ENCODE measurements around the gene DIO3.
"Not testable (repeated sequence)": the region's sequence is repeated elsewhere in the genome, so short reads cannot be mapped to it uniquely, and the experiment has no call there.

DIO3 gene

GRCh38 chr14:101542391-101542790 is 18.9 kb upstream of the DIO3 start:
- DNase-seq (ENCODE audit: low spot score): no peak

- no peak for DNase-seq (ENCODE audit: low spot score)
Observed at GRCh38 chr14:101543814-101544213, 17.5 kb upstream of the DIO3 start.

GRCh38 chr14:101544550-101544949 is 16.7 kb upstream of the DIO3 start:
- no peak for DNase-seq (ENCODE audit: low spot score)

DNA sequence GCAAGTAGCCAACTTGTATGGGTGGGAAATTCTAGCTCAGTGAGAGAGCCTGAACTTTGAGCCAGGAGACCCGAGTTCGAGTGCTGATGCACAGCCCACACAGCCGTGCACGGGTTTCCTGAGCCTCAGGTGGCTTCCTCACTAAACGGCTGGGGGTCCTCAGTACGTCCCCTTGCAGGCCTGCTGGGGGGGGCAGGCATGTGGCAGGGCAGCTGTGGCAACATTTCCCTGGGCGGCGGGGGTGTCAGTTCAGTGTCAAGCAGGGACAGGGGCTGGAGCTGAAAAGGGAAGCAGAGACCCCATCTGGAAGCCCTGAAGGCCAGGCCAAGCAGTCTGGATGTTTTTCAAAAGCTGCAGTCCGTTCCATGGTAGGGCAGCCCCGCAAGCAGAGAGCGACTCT is 14.6 kb upstream of the DIO3 start:
- no peak for DNase-seq (ENCODE audit: low spot score)

DNA sequence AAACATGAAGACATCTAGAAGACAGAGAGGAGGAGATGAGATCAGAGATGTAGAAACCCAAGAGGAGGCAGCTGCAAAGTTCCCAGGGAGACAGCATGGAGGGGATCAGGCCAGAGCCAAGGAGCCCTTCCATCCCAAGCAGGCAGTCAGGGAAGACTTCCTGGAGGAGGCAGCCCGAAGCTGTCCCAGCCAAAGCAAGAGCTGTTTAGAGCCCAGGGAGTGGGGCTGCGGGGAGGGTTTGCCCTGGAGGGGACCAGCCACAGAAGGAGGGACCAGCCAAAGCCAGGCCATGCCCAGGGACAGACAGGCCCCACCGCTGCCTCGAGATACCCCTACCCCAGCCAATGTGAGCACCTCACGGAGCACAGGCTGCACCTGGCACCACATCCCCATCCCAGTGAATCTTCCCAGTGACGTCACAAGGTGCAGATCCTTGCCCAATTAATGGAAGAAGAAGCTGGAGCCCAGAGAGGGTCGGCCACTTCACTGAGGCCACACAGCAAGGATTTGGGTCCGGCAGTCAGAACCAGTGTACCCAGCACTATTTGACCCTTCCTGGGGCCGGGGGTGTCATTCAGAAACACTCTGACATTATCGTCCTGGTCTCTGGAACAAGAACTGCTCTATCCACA is 14.1 kb upstream of the DIO3 start:
- DNase-seq (ENCODE audit: low spot score): no peak

GRCh38 chr14:101547961-101548669 is 13.2 kb upstream of the DIO3 start:
- DNase-seq (ENCODE audit: low spot score): no peak

DNA sequence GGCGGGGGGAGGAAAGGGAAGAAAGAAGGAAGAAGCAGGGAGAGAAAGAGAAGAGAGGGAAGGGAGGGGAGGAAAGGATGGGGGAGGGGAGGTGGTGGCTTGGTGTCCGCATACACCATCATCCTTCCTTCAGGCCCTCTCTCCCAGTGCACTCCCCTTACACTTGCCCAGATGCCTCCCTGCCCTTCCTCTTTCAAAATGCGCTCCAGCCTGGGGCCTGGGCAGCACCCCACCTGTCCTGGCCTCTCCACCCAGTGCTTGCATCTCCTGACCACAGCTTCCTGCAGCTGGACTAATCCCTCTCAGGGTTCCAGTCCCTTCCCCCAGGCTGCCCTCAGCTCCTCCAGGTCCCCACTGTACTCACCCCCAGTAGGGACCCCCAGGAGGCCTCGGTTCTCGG is 12.6 kb upstream of the DIO3 start:
- DNase-seq (ENCODE audit: low spot score): no peak

GRCh38 chr14:101549154-101549553 is 12.1 kb upstream of the DIO3 start:
- no peak for DNase-seq (ENCODE audit: low spot score)

DNA sequence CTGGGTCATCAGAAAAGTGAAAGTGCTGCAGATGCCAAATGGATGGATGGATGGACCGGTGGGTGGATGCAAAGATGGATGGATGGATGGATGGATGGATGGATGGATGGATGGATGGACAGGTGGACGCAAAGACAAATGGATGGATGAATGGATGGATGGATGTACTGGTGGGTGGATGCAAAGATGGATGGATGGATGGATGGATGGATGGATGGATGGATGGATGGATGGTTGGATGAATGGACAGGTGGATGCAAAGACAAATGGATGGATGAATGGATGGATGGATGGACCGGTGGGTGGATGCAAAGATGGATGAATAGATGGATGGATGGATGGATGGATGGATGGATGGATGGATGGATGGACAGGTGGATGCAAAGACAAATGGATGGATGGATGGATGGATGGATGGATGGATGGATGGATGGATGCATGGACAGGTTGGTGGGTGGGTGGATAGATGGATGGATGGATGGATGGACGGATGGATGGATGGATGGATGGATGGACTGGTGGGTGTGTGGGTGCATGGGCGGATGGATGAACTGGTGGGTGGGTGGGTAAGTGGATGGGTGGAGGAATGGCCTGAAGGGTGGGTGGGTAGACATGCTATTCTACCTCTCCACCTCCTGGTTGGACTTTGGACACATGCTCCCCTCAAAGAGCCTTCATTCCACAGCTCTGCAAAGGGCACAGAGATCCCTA is 10.9 kb upstream of the DIO3 start:
- DNase-seq (ENCODE audit: low spot score): not testable (repeated sequence)

GRCh38 chr14:101551729-101552595 is 9.3 kb upstream of the DIO3 start:
- no peak for DNase-seq (ENCODE audit: low spot score)

DNA sequence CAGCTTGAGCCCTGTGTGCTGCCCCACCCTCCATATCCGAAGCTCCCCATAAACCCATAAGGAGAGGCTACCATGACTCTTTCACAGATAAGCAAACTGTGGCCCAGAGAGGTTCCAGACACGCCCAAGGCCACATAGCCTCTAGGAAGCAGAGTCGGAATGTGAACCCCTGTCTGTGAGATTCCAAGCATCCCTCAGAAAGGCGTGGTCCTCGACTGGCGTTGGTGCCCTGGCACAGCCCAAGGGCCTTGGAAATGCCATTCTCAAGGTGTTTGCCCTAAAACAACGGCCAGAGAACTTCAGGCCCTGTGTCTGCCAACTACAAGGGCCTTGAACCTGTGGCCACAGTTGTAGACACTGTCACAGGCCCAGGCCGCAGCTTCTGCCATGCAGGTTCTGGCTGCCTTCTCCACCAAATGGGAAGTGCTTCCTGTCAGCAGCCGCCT is 8.5 kb upstream of the DIO3 start:
- no peak for DNase-seq (ENCODE audit: low spot score)

DNA sequence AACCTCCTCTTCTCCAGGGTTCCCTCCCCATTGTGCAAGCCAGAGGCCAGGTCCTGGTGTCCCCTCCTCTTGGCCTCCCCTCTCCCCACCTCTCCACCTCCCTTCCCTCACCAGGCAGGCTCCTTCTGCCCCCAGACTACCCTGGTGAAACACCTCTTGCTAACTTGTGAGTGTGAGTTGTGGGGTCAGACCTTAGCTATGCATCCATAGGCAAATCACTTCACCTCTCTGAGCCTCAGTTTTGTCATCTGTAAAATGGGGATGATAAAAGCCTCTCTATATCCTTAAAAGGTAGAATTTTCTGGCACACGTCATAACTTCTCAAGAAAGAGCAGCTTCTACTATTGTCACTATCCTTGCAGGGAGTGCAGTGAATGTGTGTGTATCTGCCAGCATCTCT is 7.9 kb upstream of the DIO3 start:
- DNase-seq (ENCODE audit: low spot score): no peak

DNA sequence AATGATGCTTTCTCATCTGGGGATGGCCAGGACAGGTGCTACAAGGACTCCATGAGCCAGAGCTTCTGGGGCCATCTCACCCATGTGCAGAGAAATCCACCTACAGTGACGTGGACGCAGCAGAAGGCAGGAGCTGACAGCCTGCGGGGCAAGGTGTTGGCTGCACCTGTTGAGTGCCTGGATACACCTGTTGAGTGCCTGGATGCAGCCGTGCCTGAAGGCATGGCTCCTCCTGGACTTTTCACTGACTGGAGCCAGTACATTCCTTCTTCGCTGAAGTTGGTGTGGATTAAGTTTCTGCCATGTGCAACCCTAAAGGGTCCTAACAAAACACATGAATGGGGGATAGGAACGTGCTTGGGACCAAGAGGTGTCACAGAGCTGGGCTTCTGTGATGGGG is 7.4 kb upstream of the DIO3 start:
- DNase-seq (ENCODE audit: low spot score): no peak

GRCh38 chr14:101554991-101555668 is 6.2 kb upstream of the DIO3 start:
- DNase-seq (ENCODE audit: low spot score): no peak

GRCh38 chr14:101555669-101556043 is 5.6 kb upstream of the DIO3 start:
- not testable (repeated sequence) for DNase-seq (ENCODE audit: low spot score)

DNA sequence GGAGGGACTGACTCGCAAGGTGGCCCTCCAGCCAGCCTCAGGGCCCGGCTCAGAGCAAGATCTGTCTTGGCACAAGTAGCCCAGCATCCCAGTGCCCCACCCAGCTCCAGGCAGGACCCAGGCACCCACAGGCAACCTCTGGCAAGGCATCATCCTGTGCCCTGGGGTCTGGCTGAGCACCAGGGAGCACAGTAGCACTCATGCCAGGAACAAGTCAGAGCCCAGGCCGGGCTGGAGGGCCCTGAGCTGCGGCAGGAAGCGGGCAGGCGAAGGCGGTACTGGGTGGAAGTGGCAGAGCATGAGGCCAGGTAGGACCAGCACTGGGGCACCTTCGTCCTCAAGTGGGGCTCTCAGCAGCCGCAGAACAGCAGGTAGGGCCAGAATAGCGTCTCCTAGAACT is 5.2 kb upstream of the DIO3 start:
- DNase-seq (ENCODE audit: low spot score): no peak

- no peak for DNase-seq (ENCODE audit: low spot score)
Observed at GRCh38 chr14:101556566-101557320, 4.6 kb upstream of the DIO3 start.

GRCh38 chr14:101557321-101557695 is 4.0 kb upstream of the DIO3 start:
- DNase-seq (ENCODE audit: low spot score): no peak

DNA sequence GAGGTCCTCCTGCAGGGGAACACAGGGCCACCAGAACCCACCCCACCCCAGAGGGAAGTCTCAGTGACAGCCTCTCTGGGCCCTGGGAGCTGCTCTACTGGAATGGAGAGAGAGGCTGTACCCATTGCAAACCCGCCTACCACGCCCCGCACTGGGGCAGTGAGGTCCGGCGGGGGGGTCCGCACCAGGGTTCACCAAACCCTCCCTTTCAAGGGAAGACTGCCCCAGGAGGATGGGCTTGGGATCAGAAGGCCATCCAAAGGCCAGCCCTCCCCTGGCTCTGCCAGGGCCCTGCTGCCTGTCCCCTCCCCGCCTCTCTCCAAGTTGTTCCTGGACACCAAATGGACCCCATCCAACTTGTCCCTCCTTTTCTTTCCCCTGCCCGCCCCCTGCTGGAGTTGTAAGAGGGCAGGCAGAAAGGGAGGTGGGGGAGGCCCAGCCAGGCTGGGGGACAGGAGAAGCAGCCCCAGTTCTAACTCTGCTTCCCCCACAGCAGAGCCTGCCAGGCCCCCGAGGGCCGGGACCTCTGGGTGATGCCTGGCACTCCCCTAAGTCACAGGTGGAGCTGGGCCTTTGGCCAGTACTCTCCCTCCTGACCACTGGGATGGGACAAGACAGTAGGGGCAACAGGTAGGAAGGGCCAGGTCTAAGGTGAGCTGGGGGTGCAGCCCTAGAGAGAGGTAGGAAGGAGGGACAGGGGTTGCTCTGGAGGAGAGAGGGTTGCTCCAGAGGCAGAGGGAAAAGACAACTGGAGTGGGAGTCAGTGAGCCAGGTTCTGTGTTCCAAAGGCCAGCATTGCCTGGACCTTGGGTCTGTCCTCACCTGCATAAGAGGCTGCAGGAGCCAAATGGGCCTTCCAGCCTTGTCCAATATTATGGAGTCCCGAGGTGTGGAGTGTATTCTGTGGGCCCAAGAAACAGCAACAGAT is 3.2 kb upstream of the DIO3 start:
- no peak for DNase-seq (ENCODE audit: low spot score)

GRCh38 chr14:101558739-101559240 is 2.5 kb upstream of the DIO3 start:
- no peak for DNase-seq (ENCODE audit: low spot score)
